Left ventricle myocardium inferior (tissue), 1 donor: ENCODE measurements around the gene VWC2L. TPM values are rescaled to one million over a fixed set of nuclear protein-coding genes. Genes with fewer than 3 reads are reported as not detected.

Experiments
- DNase-seq: peaks from one replicate; pipeline ENCODE4 v3.0.0-alpha.2; 2020
- H3K27ac ChIP-seq: fragments of 200-600 bp; replicated peaks from 2 replicates; pipeline ENCODE4 v1.8.0; 2021
- H3K27me3 ChIP-seq: fragments of 200-600 bp; 2 replicates; pipeline ENCODE4 v1.8.0; 2021; ENCODE audit warnings: low read depth
- H3K36me3 ChIP-seq: fragments of 200-600 bp; 2 replicates; pipeline ENCODE4 v1.8.0; 2021
- H3K4me1 ChIP-seq: fragments of 200-600 bp; 2 replicates; pipeline ENCODE4 v1.8.0; 2021
- H3K4me3 ChIP-seq: fragments of 200-600 bp; 2 replicates; pipeline ENCODE4 v1.8.0; 2021; ENCODE audit warnings: mild to moderate bottlenecking, moderate library complexity
- H3K9me3 ChIP-seq: fragments of 200-600 bp; replicated peaks from 2 replicates; pipeline ENCODE4 v1.8.0; 2021
- intact Hi-C: fragments of 100-400 bp; cut with micrococcal nuclease; formaldehyde crosslinking; loops from one replicate; pipeline ENCODE4 v1.11.0; 2022
- total RNA-seq: library from RNA; stranded (reverse); fragmentation: NEBNext Ultra II Directional; extraction: Animal tissue kit (Norgen Biotek cat#: 25700); gene quantifications from one replicate; pipeline ENCODE4 v1.2.1, GENCODE V29; 2021
- TF ChIP-seq, protein P1 (sequence below): fragments of 200-600 bp; IDR thresholded peaks from 2 replicates; pipeline ENCODE4 v1.8.0; 2021; ENCODE audit warnings: antibody characterized with exemption, mild to moderate bottlenecking, borderline replicate concordance
- donor health status: DM: no; HTN: yes; CAD: no; lungs with severe emphysema.

VWC2L gene
- total RNA-seq, 1 donor from 2014 or later = not detected

DNA sequence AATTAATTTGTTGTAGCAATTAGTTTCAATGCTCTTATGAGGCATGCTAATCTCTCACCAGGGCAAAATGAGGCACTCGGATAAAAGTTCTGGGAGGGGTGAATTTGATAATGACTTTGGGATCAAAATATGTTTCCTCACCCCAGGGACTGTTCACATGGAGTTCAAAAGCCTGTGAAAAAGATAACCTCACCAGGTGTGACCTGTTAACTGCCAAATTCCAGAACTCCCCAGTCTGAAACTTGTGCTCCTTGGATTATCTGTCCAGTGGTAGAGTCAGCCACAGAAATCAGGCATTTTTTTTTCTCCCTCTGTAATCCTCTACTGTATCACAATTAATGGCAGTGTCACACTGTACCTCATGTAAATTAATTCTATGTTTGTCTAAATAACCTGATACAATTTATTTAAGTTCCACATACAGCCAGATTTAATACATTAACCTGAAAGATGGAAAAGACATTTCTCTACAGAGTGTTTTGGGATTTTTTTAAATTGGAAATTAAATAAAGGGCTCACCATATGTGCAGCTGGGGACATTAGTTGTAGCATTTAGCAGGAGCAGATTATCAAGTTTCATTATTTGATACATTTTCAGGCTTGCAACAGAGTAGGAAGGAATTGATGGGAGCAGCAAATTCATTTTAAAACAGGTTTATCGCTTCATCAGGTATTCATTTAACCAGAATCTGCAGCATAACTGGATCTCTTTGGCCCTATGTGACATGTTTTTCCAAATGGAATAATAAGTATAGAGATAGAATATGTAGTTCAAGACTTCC is 191.2 kb downstream of the VWC2L start:
- H3K9me3 ChIP-seq = no peaks in the 10 kb centered on the region
- TF ChIP-seq, protein P1, sequence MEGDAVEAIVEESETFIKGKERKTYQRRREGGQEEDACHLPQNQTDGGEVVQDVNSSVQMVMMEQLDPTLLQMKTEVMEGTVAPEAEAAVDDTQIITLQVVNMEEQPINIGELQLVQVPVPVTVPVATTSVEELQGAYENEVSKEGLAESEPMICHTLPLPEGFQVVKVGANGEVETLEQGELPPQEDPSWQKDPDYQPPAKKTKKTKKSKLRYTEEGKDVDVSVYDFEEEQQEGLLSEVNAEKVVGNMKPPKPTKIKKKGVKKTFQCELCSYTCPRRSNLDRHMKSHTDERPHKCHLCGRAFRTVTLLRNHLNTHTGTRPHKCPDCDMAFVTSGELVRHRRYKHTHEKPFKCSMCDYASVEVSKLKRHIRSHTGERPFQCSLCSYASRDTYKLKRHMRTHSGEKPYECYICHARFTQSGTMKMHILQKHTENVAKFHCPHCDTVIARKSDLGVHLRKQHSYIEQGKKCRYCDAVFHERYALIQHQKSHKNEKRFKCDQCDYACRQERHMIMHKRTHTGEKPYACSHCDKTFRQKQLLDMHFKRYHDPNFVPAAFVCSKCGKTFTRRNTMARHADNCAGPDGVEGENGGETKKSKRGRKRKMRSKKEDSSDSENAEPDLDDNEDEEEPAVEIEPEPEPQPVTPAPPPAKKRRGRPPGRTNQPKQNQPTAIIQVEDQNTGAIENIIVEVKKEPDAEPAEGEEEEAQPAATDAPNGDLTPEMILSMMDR = no peak
- no peak for DNase-seq

DNA sequence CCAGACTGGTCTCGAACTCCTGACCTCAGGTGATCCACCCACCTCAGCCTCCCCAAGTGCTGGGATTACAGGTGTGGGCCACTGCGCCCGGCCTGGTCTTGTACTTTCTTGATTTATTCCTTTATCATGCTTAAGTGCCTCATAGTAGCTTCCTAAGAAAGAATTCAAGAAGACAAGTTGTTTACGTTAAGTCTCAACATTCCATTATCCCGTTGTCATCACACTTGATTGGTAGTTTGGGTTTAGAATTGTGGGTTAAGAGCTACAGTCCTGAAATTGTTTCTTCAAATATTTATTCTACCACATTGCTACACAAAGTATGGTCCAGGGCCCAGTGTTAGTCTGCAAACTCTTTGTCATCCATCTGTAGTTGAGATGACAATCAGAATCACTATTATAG is 194.0 kb downstream of the VWC2L start:
- Histone ChIP-seq H3K27me3 (no peaks in the 10 kb centered on the region), H3K36me3 (no peaks in the 10 kb centered on the region), H3K4me1 (no peaks in the 10 kb centered on the region), H3K27ac (no peak overlapping the region), H3K4me3 (no peak overlapping the region), H3K9me3 (no peaks in the 10 kb centered on the region)
- TF ChIP-seq, protein P1 = no peak
- intact Hi-C loops = no loop called here
- DNase-seq = no peak

More for the DNA sequence above, 191.2 kb downstream of the VWC2L start:
- no peak overlapping the region for H3K27ac ChIP-seq
- H3K4me3 ChIP-seq = no peak overlapping the region
- no peaks in the 10 kb centered on the region for H3K4me1 ChIP-seq
- no peaks in the 10 kb centered on the region for H3K27me3 ChIP-seq
- no peaks in the 10 kb centered on the region for H3K36me3 ChIP-seq
- intact Hi-C loops = no loop called here

DNA sequence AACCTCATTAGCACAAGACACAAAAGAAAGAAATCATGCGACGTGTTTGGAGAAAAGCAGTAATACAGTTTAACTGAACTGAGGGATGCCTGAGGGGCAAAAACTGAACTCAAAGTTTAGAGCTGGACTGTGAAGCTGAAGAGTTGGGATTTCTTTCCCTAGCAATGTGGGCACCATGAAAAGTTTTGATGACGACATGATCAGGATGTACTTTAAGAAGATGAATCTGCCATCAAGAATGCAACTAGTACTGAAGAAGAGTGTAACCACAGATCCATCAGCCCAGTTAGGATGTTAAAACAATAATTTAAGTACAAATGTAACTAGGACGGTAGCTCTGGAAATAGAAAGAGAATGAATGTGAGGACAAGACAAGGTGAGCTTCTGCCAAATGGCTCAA is 196.2 kb downstream of the VWC2L start:
- DNase-seq = no peak
- intact Hi-C loops = no loop called here
- Histone ChIP-seq H3K27ac (no peak overlapping the region), H3K4me3 (no peak overlapping the region), H3K36me3 (no peaks in the 10 kb centered on the region), H3K9me3 (no peaks in the 10 kb centered on the region), H3K27me3 (no peaks in the 10 kb centered on the region), H3K4me1 (no peaks in the 10 kb centered on the region)
- TF ChIP-seq, protein P1 = no peak

DNA sequence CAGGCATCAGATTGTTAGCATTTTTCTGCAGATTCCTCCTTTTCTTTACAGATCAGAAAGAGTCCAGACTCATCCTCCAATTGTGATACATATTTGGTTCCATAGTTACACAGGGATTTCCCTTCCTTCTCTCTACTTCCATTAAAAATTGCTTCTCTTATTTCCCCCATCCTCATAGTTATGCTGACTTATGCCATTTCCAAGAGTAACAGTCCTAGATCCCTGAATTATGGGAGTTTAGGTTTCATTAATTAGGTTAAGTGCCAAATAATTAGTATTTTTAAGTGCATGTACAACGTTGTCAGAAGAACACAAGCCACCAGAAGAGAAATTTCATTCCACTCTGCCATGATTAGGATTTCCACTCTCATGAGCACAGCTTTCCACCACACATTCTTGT is 200.2 kb downstream of the VWC2L start:
- intact Hi-C loops = no loop called here
- TF ChIP-seq, protein P1 = no peak

DNA sequence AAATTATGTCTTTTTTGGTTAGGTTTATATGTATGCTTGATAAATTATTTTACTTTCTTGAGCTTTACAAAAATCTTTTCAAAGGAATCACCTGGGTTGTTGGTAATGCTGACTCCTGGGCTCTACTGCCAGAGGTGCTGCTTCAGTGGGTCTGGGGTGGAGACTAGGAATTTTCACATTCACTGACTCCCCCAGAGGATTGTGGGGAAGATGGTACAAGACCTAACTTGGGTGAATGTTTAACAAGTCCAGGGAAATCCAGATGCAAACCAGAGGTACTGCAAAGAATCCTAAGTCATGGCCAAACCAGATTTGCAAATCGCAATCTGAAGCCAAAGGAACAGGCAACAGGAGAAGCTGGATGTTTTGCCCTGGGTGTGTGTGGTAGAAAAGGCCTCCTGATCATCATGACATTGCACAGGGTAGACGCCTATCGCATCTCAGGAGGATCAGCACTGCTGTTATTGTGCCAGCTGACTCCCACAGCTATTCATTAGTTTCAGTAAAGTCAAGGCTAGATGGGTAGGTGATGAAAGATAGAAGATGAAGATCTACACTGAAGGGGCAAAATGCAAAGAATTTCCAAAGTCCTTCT is 213.4 kb downstream of the VWC2L start:
- H3K36me3 ChIP-seq = no peaks in the 10 kb centered on the region
- H3K9me3 ChIP-seq = no peaks in the 10 kb centered on the region
- H3K4me1 ChIP-seq = no peaks in the 10 kb centered on the region
- no peak for DNase-seq
- H3K27ac ChIP-seq = no peak overlapping the region
- no peak overlapping the region for H3K4me3 ChIP-seq
- no peaks in the 10 kb centered on the region for H3K27me3 ChIP-seq
- intact Hi-C loops = no loop called here
- TF ChIP-seq, protein P1 = no peak

More for the DNA sequence above, 200.2 kb downstream of the VWC2L start:
- DNase-seq = no peak
- H3K4me3 ChIP-seq = no peak overlapping the region
- H3K4me1 ChIP-seq = no peaks in the 10 kb centered on the region
- H3K36me3 ChIP-seq = no peaks in the 10 kb centered on the region
- H3K27me3 ChIP-seq = no peaks in the 10 kb centered on the region
- H3K27ac ChIP-seq = no peak overlapping the region
- peaks cover 13% of the 10 kb centered on the region for H3K9me3 ChIP-seq
